ENCODE measurements around the gene ZFAND4.
A peak's percentile ranks its signal among the peaks of the same experiment; 100 is the strongest.

The ZFAND4 gene

GRCh38 chr10:45594276-45595157 is 78.1 kb downstream of the ZFAND4 start:
- H3K9me3 ChIP-seq = no peaks in the 10 kb centered on the region
- H3K27ac ChIP-seq = peak overlapping the region; percentile 89
- peak; percentile 45 for TF ChIP-seq CTCF (IDR thresholded peaks at IDR 0.05)
- H3K27me3 ChIP-seq = peaks cover 17% of the 10 kb centered on the region
- H3K36me3 ChIP-seq = no peaks in the 10 kb centered on the region
- peaks cover 22 to 26% of the 10 kb centered on the region in 2 experiments for H3K4me1 ChIP-seq (ENCODE audit: control insufficient read depth in 1 of 2, insufficient read depth in 1 of 2, low read depth in 1 of 2, low read length in 1 of 2)
- H3K4me3 ChIP-seq (ENCODE audit: low read depth in 1 of 2, low read length in 1 of 2) = peak overlapping the region; percentile 92 to 95

GRCh38 chr10:45593938-45594275 is 78.7 kb downstream of the ZFAND4 start:
- Histone ChIP-seq H3K36me3 (no peaks in the 10 kb centered on the region), H3K4me1 (ENCODE audit: control insufficient read depth in 1 of 2, insufficient read depth in 1 of 2, low read depth in 1 of 2, low read length in 1 of 2) (peaks cover 22 to 26% of the 10 kb centered on the region in 2 experiments), H3K27ac (peak overlapping the region; percentile 89), H3K9me3 (no peaks in the 10 kb centered on the region), H3K4me3 (ENCODE audit: low read depth in 1 of 2, low read length in 1 of 2) (peak overlapping the region; percentile 92 to 95), H3K27me3 (peaks cover 11% of the 10 kb centered on the region)
- no peak for TF ChIP-seq CTCF (IDR thresholded peaks at IDR 0.05)

GRCh38 chr10:45592926-45593325 is 79.6 kb downstream of the ZFAND4 start:
- H3K4me1 ChIP-seq (ENCODE audit: control insufficient read depth in 1 of 2, insufficient read depth in 1 of 2, low read depth in 1 of 2, low read length in 1 of 2) = peaks cover 22 to 26% of the 10 kb centered on the region in 2 experiments
- H3K36me3 ChIP-seq = no peaks in the 10 kb centered on the region
- H3K4me3 ChIP-seq (ENCODE audit: low read depth in 1 of 2, low read length in 1 of 2) = peak overlapping the region; percentile 92 to 95
- peaks cover 11% of the 10 kb centered on the region for H3K27me3 ChIP-seq
- H3K9me3 ChIP-seq = no peaks in the 10 kb centered on the region
- TF ChIP-seq CTCF (IDR thresholded peaks at IDR 0.05) = no peak
- peak overlapping the region; percentile 89 for H3K27ac ChIP-seq

GRCh38 chr10:45592432-45592831 is 80.1 kb downstream of the ZFAND4 start:
- Histone ChIP-seq H3K36me3 (no peaks in the 10 kb centered on the region), H3K27ac (peak overlapping the region; percentile 89), H3K4me3 (ENCODE audit: low read depth in 1 of 2, low read length in 1 of 2) (peak overlapping the region in 1 of 2 experiments; percentile 92), H3K9me3 (no peaks in the 10 kb centered on the region), H3K4me1 (ENCODE audit: control insufficient read depth in 1 of 2, insufficient read depth in 1 of 2, low read depth in 1 of 2, low read length in 1 of 2) (peaks cover 22 to 26% of the 10 kb centered on the region in 2 experiments), H3K27me3 (peaks cover 8% of the 10 kb centered on the region)
- TF ChIP-seq CTCF (IDR thresholded peaks at IDR 0.05) = no peak

- Histone ChIP-seq H3K4me3 (ENCODE audit: low read depth in 1 of 2, low read length in 1 of 2) (no peak overlapping the region), H3K9me3 (no peaks in the 10 kb centered on the region), H3K36me3 (no peaks in the 10 kb centered on the region), H3K27me3 (peaks cover 4% of the 10 kb centered on the region), H3K27ac (no peak overlapping the region), H3K4me1 (ENCODE audit: control insufficient read depth in 1 of 2, insufficient read depth in 1 of 2, low read depth in 1 of 2, low read length in 1 of 2) (peaks cover 22 to 26% of the 10 kb centered on the region in 2 experiments)
- TF ChIP-seq CTCF (IDR thresholded peaks at IDR 0.05) = no peak
Measured at GRCh38 chr10:45591280-45591679, 81.3 kb downstream of the ZFAND4 start.

Measured in neutrophil (primary cell).